Suprapubic skin (tissue), 4 donors: ENCODE measurements around the gene SAG. TPM values are rescaled to one million over a fixed set of nuclear protein-coding genes. Genes with fewer than 3 reads are reported as not detected.

Experiments
- DNase-seq, 2 donors: peaks; one replicate each; pipeline ENCODE4 v3.0.0-alpha.2; 2019; ENCODE audit warnings: low spot score in 2 of 2
- H3K27ac ChIP-seq: fragments of 200-600 bp; sonication (generic); one replicate; pipeline ENCODE4 v1.5.1; 2019
- H3K27me3 ChIP-seq: fragments of 200-600 bp; sonication (generic); one replicate; pipeline ENCODE4 v1.5.1; 2019
- H3K36me3 ChIP-seq: fragments of 200-600 bp; sonication (generic); one replicate; pipeline ENCODE4 v1.5.1; 2019
- H3K4me1 ChIP-seq: fragments of 200-600 bp; sonication (generic); one replicate; pipeline ENCODE4 v1.5.1; 2019
- H3K4me3 ChIP-seq: fragments of 200-600 bp; sonication (generic); one replicate; pipeline ENCODE4 v1.5.1; 2019; ENCODE audit warnings: mild to moderate bottlenecking
- H3K9me3 ChIP-seq: fragments of 200-600 bp; sonication (generic); one replicate; pipeline ENCODE4 v1.5.1; 2019
- CTCF ChIP-seq, 2 donors: fragments of 200-600 bp in 1 of 2; fragments of 450-650 bp in 1 of 2; sonication (generic) in 1 of 2; IDR thresholded peaks; one replicate each; pipeline ENCODE4 v1.5.1; 2016 to 2019; ENCODE audit warnings: antibody characterized with exemption in 2 of 2, mild to moderate bottlenecking in 1 of 2, moderate library complexity in 1 of 2
- EP300 ChIP-seq: sonication (generic); formaldehyde crosslinking; IDR thresholded peaks from one replicate; pipeline ENCODE4 v1.6.1; 2017; ENCODE audit warnings: antibody characterized with exemption
- POLR2A ChIP-seq, 2 donors: fragments of 450-650 bp; IDR thresholded peaks; one replicate each; pipeline ENCODE4 v1.6.1; 2017; ENCODE audit warnings: antibody characterized with exemption in 2 of 2, mild to moderate bottlenecking in 2 of 2, moderate library complexity in 2 of 2
- POLR2AphosphoS5 ChIP-seq, 3 donors: sonication (generic); formaldehyde crosslinking; IDR thresholded peaks; one replicate each; pipeline ENCODE4 v1.6.1; 2017; ENCODE audit warnings: antibody characterized with exemption in 3 of 3
- WGBS: methylation state at CpG from one replicate; pipeline ENCODE4 v1.1.5; 2018; 5-methylcytosine and 5-hydroxymethylcytosine counted together
- total RNA-seq, 4 donors: library from RNA; depleted of rRNA; stranded (reverse); fragments of >200 nt; gene quantifications; one replicate each; pipeline ENCODE4 v1.1.0, GENCODE V29; 2016

Gene SAG
- total RNA-seq, 4 donors from 2014 or later = not detected

GRCh38 chr2:233275223-233275622 is 32.4 kb upstream of the SAG start:
- Histone ChIP-seq H3K9me3 (no peaks in the 10 kb centered on the region), H3K27me3 (no peaks in the 10 kb centered on the region), H3K27ac (no peak overlapping the region), H3K4me3 (no peak overlapping the region), H3K4me1 (no peaks in the 10 kb centered on the region), H3K36me3 (peaks cover 93% of the 10 kb centered on the region)
- DNase-seq = no peak
- 87% methylated on average over 4 of the region's 4 CpGs for WGBS
- TF ChIP-seq POLR2AphosphoS5 (IDR thresholded peaks at IDR 0.05) = no peak
- no peak for TF ChIP-seq EP300
- TF ChIP-seq CTCF (IDR thresholded peaks at IDR 0.05) = no peak
- TF ChIP-seq POLR2A (IDR thresholded peaks at IDR 0.05) = no peak

- H3K27ac ChIP-seq = no peak overlapping the region
- H3K4me1 ChIP-seq = no peaks in the 10 kb centered on the region
- 98% methylated on average over 2 of the region's 2 CpGs for WGBS
- no peak for DNase-seq
- no peak for TF ChIP-seq EP300
- TF ChIP-seq POLR2AphosphoS5 (IDR thresholded peaks at IDR 0.05) = no peak
- TF ChIP-seq CTCF (IDR thresholded peaks at IDR 0.05) = no peak
- no peak for TF ChIP-seq POLR2A (IDR thresholded peaks at IDR 0.05)
- H3K27me3 ChIP-seq = no peaks in the 10 kb centered on the region
- H3K4me3 ChIP-seq = no peak overlapping the region
- H3K9me3 ChIP-seq = no peaks in the 10 kb centered on the region
- H3K36me3 ChIP-seq = peaks cover 98% of the 10 kb centered on the region
Measured at GRCh38 chr2:233278921-233279320, 28.7 kb upstream of the SAG start.

- 85% methylated on average over 4 of the region's 4 CpGs for whole genome bisulfite sequencing
- Histone ChIP-seq H3K9me3 (no peaks in the 10 kb centered on the region), H3K36me3 (peaks cover 98% of the 10 kb centered on the region), H3K27me3 (no peaks in the 10 kb centered on the region), H3K27ac (no peak overlapping the region), H3K4me3 (no peak overlapping the region), H3K4me1 (no peaks in the 10 kb centered on the region)
- TF ChIP-seq EP300 (no peak), CTCF (IDR thresholded peaks at IDR 0.05) (no peak), POLR2A (IDR thresholded peaks at IDR 0.05) (no peak), POLR2AphosphoS5 (IDR thresholded peaks at IDR 0.05) (no peak)
- no peak for DNase-seq
Measured at GRCh38 chr2:233280114-233280693, 27.4 kb upstream of the SAG start.

- H3K4me1 ChIP-seq = no peaks in the 10 kb centered on the region
- no peaks in the 10 kb centered on the region for H3K27me3 ChIP-seq
- peaks cover 98% of the 10 kb centered on the region for H3K36me3 ChIP-seq
- no peak overlapping the region for H3K27ac ChIP-seq
- H3K9me3 ChIP-seq = no peaks in the 10 kb centered on the region
- TF ChIP-seq EP300 (no peak), POLR2AphosphoS5 (IDR thresholded peaks at IDR 0.05) (no peak), CTCF (IDR thresholded peaks at IDR 0.05) (no peak), POLR2A (IDR thresholded peaks at IDR 0.05) (no peak)
- no peak for DNase-seq
- 91% methylated on average over 4 of the region's 4 CpGs for WGBS
- H3K4me3 ChIP-seq = no peak overlapping the region
Measured at GRCh38 chr2:233281553-233281952, 26.1 kb upstream of the SAG start.

GRCh38 chr2:233281992-233282603 is 25.5 kb upstream of the SAG start:
- WGBS = 83% methylated on average over 6 of the region's 6 CpGs
- peaks cover 98% of the 10 kb centered on the region for H3K36me3 ChIP-seq
- no peaks in the 10 kb centered on the region for H3K27me3 ChIP-seq
- TF ChIP-seq POLR2A (IDR thresholded peaks at IDR 0.05) (no peak), CTCF (IDR thresholded peaks at IDR 0.05) (no peak), POLR2AphosphoS5 (IDR thresholded peaks at IDR 0.05) (no peak), EP300 (no peak)
- DNase-seq = no peak
- H3K4me1 ChIP-seq = no peaks in the 10 kb centered on the region
- no peak overlapping the region for H3K27ac ChIP-seq
- no peaks in the 10 kb centered on the region for H3K9me3 ChIP-seq
- H3K4me3 ChIP-seq = no peak overlapping the region
